Measurements from ENCODE around the gene SERPINA9.
A peak's percentile ranks its signal among the peaks of the same experiment; 100 is the strongest.

The SERPINA9 gene

DNA sequence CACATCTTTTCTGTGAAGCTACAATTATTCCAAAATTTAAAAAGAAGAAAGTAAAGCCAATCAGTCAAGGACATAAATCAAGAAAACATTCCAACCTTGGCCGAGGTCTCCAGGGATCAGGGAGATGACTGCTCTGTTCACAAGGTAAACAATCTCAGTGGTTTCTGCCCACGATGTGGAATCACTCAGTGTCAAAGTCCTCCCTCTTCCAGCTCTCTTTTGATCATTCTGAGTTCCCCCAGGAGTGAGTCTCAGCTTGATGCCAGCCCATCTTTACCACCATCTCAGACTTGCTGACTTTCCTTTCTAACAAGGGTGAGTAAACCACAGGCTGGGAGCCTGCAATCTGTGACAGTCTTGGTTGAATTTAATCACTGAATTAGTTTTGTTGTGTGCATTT lies 4.8 kb upstream of the SERPINA9 start:
- Histone ChIP-seq H4K91ac (ENCODE audit: low read length) (no peak overlapping the region), H3K9me3 (ENCODE audit: control insufficient read depth, low read length) (peaks cover 30% of the 10 kb centered on the region), H3K27me3 (ENCODE audit: control insufficient read depth in 1 of 2, insufficient read depth in 1 of 2, low read length in 2 of 2) (peaks cover 0 to 7% of the 10 kb centered on the region in 2 experiments), H2BK120ac (ENCODE audit: low read depth, low read length) (no peak overlapping the region), H3K9ac (ENCODE audit: low read length) (no peak overlapping the region), H2AK5ac (ENCODE audit: low read length, severe bottlenecking) (no peak overlapping the region), H3K4me2 (ENCODE audit: low read length, poor library complexity, severe bottlenecking) (no peak overlapping the region), H3K4ac (ENCODE audit: low read depth in 1 of 2, low read length in 2 of 2) (no peak overlapping the region), H3K79me1 (replicated peaks; ENCODE audit: low read length, poor library complexity, severe bottlenecking) (no peaks in the 10 kb centered on the region), H2BK12ac (ENCODE audit: low read length in 2 of 2) (no peak overlapping the region), H2BK5ac (ENCODE audit: low read depth, low read length, poor library complexity, severe bottlenecking) (no peak overlapping the region), H3K18ac (ENCODE audit: low read depth in 1 of 2, low read length in 2 of 2) (no peak overlapping the region), H4K8ac (ENCODE audit: low read length) (no peak overlapping the region), H3K27ac (ENCODE audit: low read length, poor library complexity, severe bottlenecking) (peak overlapping the region; percentile 86), H2AFZ (ENCODE audit: low read depth, low read length) (no peak overlapping the region), H3K4me3 (ENCODE audit: insufficient read depth in 1 of 2, low read depth in 1 of 2, low read length in 2 of 2) (no peak overlapping the region), H3K14ac (ENCODE audit: low read length in 2 of 2) (no peak overlapping the region), H2BK15ac (ENCODE audit: low read depth, poor library complexity, severe bottlenecking) (no peak overlapping the region), H3K23ac (ENCODE audit: low read length in 2 of 2) (no peak overlapping the region), H3K36me3 (ENCODE audit: control insufficient read depth in 1 of 2, insufficient read depth in 2 of 2, low read depth in 1 of 2, low read length in 2 of 2) (no peaks in the 10 kb centered on the region), H3K4me1 (ENCODE audit: control insufficient read depth, insufficient read depth, low read depth, low read length) (peaks cover 23% of the 10 kb centered on the region)
- WGBS, result 26% methylated on average over 2 of the region's 2 CpGs
- DNase-seq, result no peak

DNA sequence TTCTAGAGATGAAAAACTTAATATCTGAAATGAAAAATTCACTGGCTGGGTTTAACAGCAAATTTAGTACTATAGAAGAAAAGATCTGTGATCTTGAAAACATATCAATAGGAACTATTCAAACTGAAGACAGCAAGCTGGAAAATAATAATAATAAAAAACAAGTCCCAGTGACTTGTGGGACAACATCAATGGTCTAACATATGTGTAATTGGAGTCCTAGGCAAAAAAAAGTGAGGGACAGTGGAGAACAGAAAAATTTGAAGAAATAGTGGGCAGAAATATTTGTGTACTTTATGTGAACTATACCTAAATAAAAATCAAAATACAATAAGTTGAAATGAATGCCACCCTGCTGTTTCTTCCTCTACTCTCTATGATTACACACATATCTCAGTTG lies 2.4 kb upstream of the SERPINA9 start:
- H3K4me1 ChIP-seq (ENCODE audit: control insufficient read depth, insufficient read depth, low read depth, low read length), result peaks cover 24% of the 10 kb centered on the region
- no peak overlapping the region for H2BK5ac ChIP-seq (ENCODE audit: low read depth, low read length, poor library complexity, severe bottlenecking)
- no peak overlapping the region for H3K4me2 ChIP-seq (ENCODE audit: low read length, poor library complexity, severe bottlenecking)
- H2AFZ ChIP-seq (ENCODE audit: low read depth, low read length), result no peak overlapping the region
- H3K9me3 ChIP-seq (ENCODE audit: control insufficient read depth, low read length), result peaks cover 30% of the 10 kb centered on the region
- no peak overlapping the region for H2BK12ac ChIP-seq (ENCODE audit: low read length in 2 of 2)
- H2BK120ac ChIP-seq (ENCODE audit: low read depth, low read length), result no peak overlapping the region
- no peak overlapping the region for H2BK15ac ChIP-seq (ENCODE audit: low read depth, poor library complexity, severe bottlenecking)
- no peak overlapping the region for H2AK5ac ChIP-seq (ENCODE audit: low read length, severe bottlenecking)
- no peak overlapping the region for H4K8ac ChIP-seq (ENCODE audit: low read length)
- no peak overlapping the region for H3K4ac ChIP-seq (ENCODE audit: low read depth in 1 of 2, low read length in 2 of 2)
- no peak for DNase-seq
- H3K79me1 ChIP-seq (replicated peaks; ENCODE audit: low read length, poor library complexity, severe bottlenecking), result no peaks in the 10 kb centered on the region
- no peak overlapping the region for H3K27ac ChIP-seq (ENCODE audit: low read length, poor library complexity, severe bottlenecking)
- no peak overlapping the region for H3K14ac ChIP-seq (ENCODE audit: low read length in 2 of 2)
- H3K27me3 ChIP-seq (ENCODE audit: control insufficient read depth in 1 of 2, insufficient read depth in 1 of 2, low read length in 2 of 2), result peaks cover 0 to 15% of the 10 kb centered on the region in 2 experiments
- no peaks in the 10 kb centered on the region for H3K36me3 ChIP-seq (ENCODE audit: control insufficient read depth in 1 of 2, insufficient read depth in 2 of 2, low read depth in 1 of 2, low read length in 2 of 2)
- no peak overlapping the region for H4K91ac ChIP-seq (ENCODE audit: low read length)
- no peak overlapping the region for H3K4me3 ChIP-seq (ENCODE audit: insufficient read depth in 1 of 2, low read depth in 1 of 2, low read length in 2 of 2)
- H3K23ac ChIP-seq (ENCODE audit: low read length in 2 of 2), result no peak overlapping the region
- no peak overlapping the region for H3K9ac ChIP-seq (ENCODE audit: low read length)
- no peak overlapping the region for H3K18ac ChIP-seq (ENCODE audit: low read depth in 1 of 2, low read length in 2 of 2)

DNA sequence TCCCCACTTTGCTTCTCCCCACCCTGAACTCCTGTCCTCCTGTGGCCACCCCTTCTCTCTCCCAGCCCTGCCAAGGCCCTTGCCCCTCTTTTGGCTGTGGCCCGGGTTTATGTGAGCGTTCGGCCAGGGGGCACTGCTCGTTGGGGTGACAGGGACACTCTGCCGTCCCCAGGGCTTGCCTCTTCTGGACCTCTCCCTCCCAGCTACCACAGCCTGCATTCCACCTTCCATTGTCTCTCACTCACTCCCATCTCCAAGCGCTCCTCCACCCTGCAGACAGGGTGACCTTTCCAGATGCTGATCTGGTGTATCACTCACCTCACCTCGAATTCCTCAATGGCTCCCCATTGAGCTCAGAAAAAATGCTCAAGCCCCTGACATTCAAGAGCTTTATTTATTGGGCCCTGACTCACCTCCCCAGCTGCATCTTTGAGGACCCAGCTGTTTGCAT lies 1.4 kb downstream of the SERPINA9 start:
- Histone ChIP-seq H3K4me3 (ENCODE audit: insufficient read depth in 1 of 2, low read depth in 1 of 2, low read length in 2 of 2) (no peak overlapping the region), H3K27ac (ENCODE audit: low read length, poor library complexity, severe bottlenecking) (peak overlapping the region; percentile 64), H3K9ac (ENCODE audit: low read length) (no peak overlapping the region), H2BK5ac (ENCODE audit: low read depth, low read length, poor library complexity, severe bottlenecking) (peak overlapping the region; percentile 93), H3K4me2 (ENCODE audit: low read length, poor library complexity, severe bottlenecking) (no peak overlapping the region), H3K79me1 (replicated peaks; ENCODE audit: low read length, poor library complexity, severe bottlenecking) (no peaks in the 10 kb centered on the region), H3K4me1 (ENCODE audit: control insufficient read depth, insufficient read depth, low read depth, low read length) (peaks cover 16% of the 10 kb centered on the region), H2BK120ac (ENCODE audit: low read depth, low read length) (no peak overlapping the region), H3K18ac (ENCODE audit: low read depth in 1 of 2, low read length in 2 of 2) (no peak overlapping the region), H2BK12ac (ENCODE audit: low read length in 2 of 2) (no peak overlapping the region), H3K4ac (ENCODE audit: low read depth in 1 of 2, low read length in 2 of 2) (no peak overlapping the region), H2AK5ac (ENCODE audit: low read length, severe bottlenecking) (peak overlapping the region; percentile 50), H3K9me3 (ENCODE audit: control insufficient read depth, low read length) (peaks cover 25% of the 10 kb centered on the region), H2BK15ac (ENCODE audit: low read depth, poor library complexity, severe bottlenecking) (no peak overlapping the region), H3K36me3 (ENCODE audit: control insufficient read depth in 1 of 2, insufficient read depth in 2 of 2, low read depth in 1 of 2, low read length in 2 of 2) (no peaks in the 10 kb centered on the region), H3K27me3 (ENCODE audit: control insufficient read depth in 1 of 2, insufficient read depth in 1 of 2, low read length in 2 of 2) (peaks cover 0 to 40% of the 10 kb centered on the region in 2 experiments), H3K23ac (ENCODE audit: low read length in 2 of 2) (no peak overlapping the region), H4K8ac (ENCODE audit: low read length) (no peak overlapping the region), H3K14ac (ENCODE audit: low read length in 2 of 2) (no peak overlapping the region), H4K91ac (ENCODE audit: low read length) (no peak overlapping the region), H2AFZ (ENCODE audit: low read depth, low read length) (no peak overlapping the region)
- no peak for DNase-seq
- WGBS, result 68% methylated on average over 7 of the region's 7 CpGs

DNA sequence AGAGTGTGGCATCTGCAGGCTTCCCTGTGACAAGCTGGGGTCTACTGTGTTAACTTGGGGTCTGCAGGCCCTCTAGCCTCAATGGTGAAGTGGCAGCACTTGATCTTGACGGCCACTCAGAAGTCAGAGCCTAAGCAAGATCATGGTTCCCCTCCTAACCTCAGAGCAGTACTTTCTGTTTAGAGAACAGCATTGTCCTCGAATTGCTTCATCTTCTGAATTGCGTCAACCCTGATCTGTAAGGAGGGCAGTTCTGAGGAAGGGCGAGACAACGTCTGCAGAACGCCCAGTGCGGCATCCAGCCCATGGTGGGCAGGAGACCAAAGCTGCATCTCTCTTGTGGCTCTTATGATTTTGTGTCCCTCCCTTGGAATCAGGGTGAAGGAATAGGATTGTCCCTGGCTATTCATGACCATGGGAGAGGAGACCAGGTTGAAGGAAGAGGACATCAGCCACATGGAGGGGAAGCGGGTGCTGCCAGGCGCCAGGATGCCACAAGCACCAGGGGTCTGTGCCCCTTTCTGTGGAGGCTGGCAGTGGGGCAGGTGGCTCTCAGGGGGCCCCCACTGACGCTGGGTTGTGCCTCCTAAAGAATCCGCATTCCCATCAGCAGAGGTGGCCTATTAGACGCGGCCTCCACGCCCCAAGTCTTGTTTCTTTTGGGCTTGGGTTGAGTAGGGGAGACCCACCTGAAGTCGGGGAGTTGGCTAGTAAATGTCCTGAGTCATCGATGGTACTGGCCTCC lies 2.2 kb downstream of the SERPINA9 start:
- Histone ChIP-seq H3K4ac (ENCODE audit: low read depth in 1 of 2, low read length in 2 of 2) (no peak overlapping the region), H3K23ac (ENCODE audit: low read length in 2 of 2) (no peak overlapping the region), H2BK5ac (ENCODE audit: low read depth, low read length, poor library complexity, severe bottlenecking) (no peak overlapping the region), H3K4me2 (ENCODE audit: low read length, poor library complexity, severe bottlenecking) (no peak overlapping the region), H3K14ac (ENCODE audit: low read length in 2 of 2) (no peak overlapping the region), H2BK15ac (ENCODE audit: low read depth, poor library complexity, severe bottlenecking) (no peak overlapping the region), H2AFZ (ENCODE audit: low read depth, low read length) (no peak overlapping the region), H3K27me3 (ENCODE audit: control insufficient read depth in 1 of 2, insufficient read depth in 1 of 2, low read length in 2 of 2) (peaks cover 0 to 40% of the 10 kb centered on the region in 2 experiments), H3K18ac (ENCODE audit: low read depth in 1 of 2, low read length in 2 of 2) (no peak overlapping the region), H4K8ac (ENCODE audit: low read length) (no peak overlapping the region), H4K91ac (ENCODE audit: low read length) (no peak overlapping the region), H3K4me3 (ENCODE audit: insufficient read depth in 1 of 2, low read depth in 1 of 2, low read length in 2 of 2) (no peak overlapping the region), H3K27ac (ENCODE audit: low read length, poor library complexity, severe bottlenecking) (peak overlapping the region; percentile 64), H2BK12ac (ENCODE audit: low read length in 2 of 2) (no peak overlapping the region), H2BK120ac (ENCODE audit: low read depth, low read length) (no peak overlapping the region), H2AK5ac (ENCODE audit: low read length, severe bottlenecking) (peak overlapping the region; percentile 50), H3K4me1 (ENCODE audit: control insufficient read depth, insufficient read depth, low read depth, low read length) (peaks cover 16% of the 10 kb centered on the region), H3K9ac (ENCODE audit: low read length) (no peak overlapping the region), H3K36me3 (ENCODE audit: control insufficient read depth in 1 of 2, insufficient read depth in 2 of 2, low read depth in 1 of 2, low read length in 2 of 2) (no peaks in the 10 kb centered on the region), H3K79me1 (replicated peaks; ENCODE audit: low read length, poor library complexity, severe bottlenecking) (no peaks in the 10 kb centered on the region), H3K9me3 (ENCODE audit: control insufficient read depth, low read length) (peaks cover 18% of the 10 kb centered on the region)
- no peak for DNase-seq
- 84% methylated on average over 16 of the region's 16 CpGs for WGBS

Data from mesenchymal stem cell (in vitro differentiated cells and primary cell).